ENCODE data around the gene SYTL5.

GRCh38 chrX:38108364-38108763 lies 102.0 kb downstream of the SYTL5 start:
- TF ChIP-seq CTCF (IDR thresholded peaks at IDR 0.05) (no peak), POLR2A (IDR thresholded peaks at IDR 0.05) (no peak)
